ENCODE results near the gene UBASH3A. TPM values are rescaled to one million over a fixed set of nuclear protein-coding genes. Genes with fewer than 3 reads are reported as not detected.

Gene UBASH3A
- polyA plus RNA-seq, 1 of the 3 experiments (the other 2 are of a cell fraction), result not detected

DNA sequence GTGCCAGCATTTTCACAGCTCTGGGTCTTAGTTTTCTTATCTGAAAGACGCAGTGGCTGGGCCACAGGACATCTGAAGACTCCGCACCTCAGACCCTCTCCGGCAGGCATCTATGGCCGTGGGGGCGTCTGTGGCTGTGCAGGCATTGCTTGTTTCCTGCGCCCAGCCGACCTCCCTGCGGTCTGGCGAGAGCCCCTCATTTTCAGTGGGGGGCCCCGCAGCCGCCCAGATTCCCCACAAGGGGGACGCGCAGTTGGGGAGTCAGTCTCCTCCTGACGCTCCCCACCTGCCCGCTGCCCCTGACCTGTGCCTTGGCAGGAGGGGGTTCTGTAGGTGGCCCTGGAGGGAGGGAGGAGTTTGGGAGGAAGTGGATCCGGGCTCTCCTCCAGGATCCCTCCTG lies 33.9 kb upstream of the UBASH3A start:
- TF ChIP-seq NRF1 (IDR thresholded peaks at IDR 0.05; ENCODE audit: low read depth, low read length), result no peak
- no peak for TF ChIP-seq EP300 (IDR thresholded peaks at IDR 0.05; ENCODE audit: borderline replicate concordance in 1 of 2, low read depth in 1 of 2, low read length in 1 of 2)
- TF ChIP-seq, protein P1, sequence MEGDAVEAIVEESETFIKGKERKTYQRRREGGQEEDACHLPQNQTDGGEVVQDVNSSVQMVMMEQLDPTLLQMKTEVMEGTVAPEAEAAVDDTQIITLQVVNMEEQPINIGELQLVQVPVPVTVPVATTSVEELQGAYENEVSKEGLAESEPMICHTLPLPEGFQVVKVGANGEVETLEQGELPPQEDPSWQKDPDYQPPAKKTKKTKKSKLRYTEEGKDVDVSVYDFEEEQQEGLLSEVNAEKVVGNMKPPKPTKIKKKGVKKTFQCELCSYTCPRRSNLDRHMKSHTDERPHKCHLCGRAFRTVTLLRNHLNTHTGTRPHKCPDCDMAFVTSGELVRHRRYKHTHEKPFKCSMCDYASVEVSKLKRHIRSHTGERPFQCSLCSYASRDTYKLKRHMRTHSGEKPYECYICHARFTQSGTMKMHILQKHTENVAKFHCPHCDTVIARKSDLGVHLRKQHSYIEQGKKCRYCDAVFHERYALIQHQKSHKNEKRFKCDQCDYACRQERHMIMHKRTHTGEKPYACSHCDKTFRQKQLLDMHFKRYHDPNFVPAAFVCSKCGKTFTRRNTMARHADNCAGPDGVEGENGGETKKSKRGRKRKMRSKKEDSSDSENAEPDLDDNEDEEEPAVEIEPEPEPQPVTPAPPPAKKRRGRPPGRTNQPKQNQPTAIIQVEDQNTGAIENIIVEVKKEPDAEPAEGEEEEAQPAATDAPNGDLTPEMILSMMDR (IDR thresholded peaks at IDR 0.05), result no peak
- TF ChIP-seq RAD21 (IDR thresholded peaks at IDR 0.05; ENCODE audit: low read length), result no peak
- no peak for TF ChIP-seq JUND (IDR thresholded peaks at IDR 0.05)
- no peak for TF ChIP-seq SMC3 (IDR thresholded peaks at IDR 0.05; ENCODE audit: low read depth, low read length)
- no peak for TF ChIP-seq CHD2 (IDR thresholded peaks at IDR 0.05; ENCODE audit: low read length, partially characterized antibody)
- no peak for TF ChIP-seq MEF2A (IDR thresholded peaks at IDR 0.05; ENCODE audit: borderline replicate concordance, low read depth)
- TF ChIP-seq RXRA (IDR thresholded peaks at IDR 0.05; ENCODE audit: borderline replicate concordance, low read depth), result no peak
- no peak for TF ChIP-seq NFIC (IDR thresholded peaks at IDR 0.05; ENCODE audit: borderline replicate concordance)
- no peak for TF ChIP-seq MXI1 (IDR thresholded peaks at IDR 0.05; ENCODE audit: low read depth, low read length)
- TF ChIP-seq SIN3A (IDR thresholded peaks at IDR 0.05; ENCODE audit: borderline replicate concordance, low read depth, low read length), result no peak
- TF ChIP-seq GABPA (IDR thresholded peaks at IDR 0.05; ENCODE audit: low read depth), result no peak
- TF ChIP-seq, protein P2, sequence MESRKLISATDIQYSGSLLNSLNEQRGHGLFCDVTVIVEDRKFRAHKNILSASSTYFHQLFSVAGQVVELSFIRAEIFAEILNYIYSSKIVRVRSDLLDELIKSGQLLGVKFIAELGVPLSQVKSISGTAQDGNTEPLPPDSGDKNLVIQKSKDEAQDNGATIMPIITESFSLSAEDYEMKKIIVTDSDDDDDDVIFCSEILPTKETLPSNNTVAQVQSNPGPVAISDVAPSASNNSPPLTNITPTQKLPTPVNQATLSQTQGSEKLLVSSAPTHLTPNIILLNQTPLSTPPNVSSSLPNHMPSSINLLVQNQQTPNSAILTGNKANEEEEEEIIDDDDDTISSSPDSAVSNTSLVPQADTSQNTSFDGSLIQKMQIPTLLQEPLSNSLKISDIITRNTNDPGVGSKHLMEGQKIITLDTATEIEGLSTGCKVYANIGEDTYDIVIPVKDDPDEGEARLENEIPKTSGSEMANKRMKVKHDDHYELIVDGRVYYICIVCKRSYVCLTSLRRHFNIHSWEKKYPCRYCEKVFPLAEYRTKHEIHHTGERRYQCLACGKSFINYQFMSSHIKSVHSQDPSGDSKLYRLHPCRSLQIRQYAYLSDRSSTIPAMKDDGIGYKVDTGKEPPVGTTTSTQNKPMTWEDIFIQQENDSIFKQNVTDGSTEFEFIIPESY (IDR thresholded peaks at IDR 0.05; ENCODE audit: borderline replicate concordance, low read depth), result no peak
- no peak for TF ChIP-seq FOSL2 (IDR thresholded peaks at IDR 0.05; ENCODE audit: borderline replicate concordance, low read depth)
- TF ChIP-seq, protein P3, sequence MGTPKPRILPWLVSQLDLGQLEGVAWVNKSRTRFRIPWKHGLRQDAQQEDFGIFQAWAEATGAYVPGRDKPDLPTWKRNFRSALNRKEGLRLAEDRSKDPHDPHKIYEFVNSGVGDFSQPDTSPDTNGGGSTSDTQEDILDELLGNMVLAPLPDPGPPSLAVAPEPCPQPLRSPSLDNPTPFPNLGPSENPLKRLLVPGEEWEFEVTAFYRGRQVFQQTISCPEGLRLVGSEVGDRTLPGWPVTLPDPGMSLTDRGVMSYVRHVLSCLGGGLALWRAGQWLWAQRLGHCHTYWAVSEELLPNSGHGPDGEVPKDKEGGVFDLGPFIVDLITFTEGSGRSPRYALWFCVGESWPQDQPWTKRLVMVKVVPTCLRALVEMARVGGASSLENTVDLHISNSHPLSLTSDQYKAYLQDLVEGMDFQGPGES (IDR thresholded peaks at IDR 0.05; ENCODE audit: low read depth, low read length), result no peak
- TF ChIP-seq POLR2AphosphoS5 (IDR thresholded peaks at IDR 0.05; ENCODE audit: low read depth, low read length), result no peak
- TF ChIP-seq, protein P4, sequence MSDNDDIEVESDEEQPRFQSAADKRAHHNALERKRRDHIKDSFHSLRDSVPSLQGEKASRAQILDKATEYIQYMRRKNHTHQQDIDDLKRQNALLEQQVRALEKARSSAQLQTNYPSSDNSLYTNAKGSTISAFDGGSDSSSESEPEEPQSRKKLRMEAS (IDR thresholded peaks at IDR 0.05; ENCODE audit: low read depth), result no peak
- TF ChIP-seq, protein P5, sequence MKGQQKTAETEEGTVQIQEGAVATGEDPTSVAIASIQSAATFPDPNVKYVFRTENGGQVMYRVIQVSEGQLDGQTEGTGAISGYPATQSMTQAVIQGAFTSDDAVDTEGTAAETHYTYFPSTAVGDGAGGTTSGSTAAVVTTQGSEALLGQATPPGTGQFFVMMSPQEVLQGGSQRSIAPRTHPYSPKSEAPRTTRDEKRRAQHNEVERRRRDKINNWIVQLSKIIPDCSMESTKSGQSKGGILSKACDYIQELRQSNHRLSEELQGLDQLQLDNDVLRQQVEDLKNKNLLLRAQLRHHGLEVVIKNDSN (IDR thresholded peaks at IDR 0.05; ENCODE audit: borderline replicate concordance, low read depth), result no peak
- TF ChIP-seq, protein P6, sequence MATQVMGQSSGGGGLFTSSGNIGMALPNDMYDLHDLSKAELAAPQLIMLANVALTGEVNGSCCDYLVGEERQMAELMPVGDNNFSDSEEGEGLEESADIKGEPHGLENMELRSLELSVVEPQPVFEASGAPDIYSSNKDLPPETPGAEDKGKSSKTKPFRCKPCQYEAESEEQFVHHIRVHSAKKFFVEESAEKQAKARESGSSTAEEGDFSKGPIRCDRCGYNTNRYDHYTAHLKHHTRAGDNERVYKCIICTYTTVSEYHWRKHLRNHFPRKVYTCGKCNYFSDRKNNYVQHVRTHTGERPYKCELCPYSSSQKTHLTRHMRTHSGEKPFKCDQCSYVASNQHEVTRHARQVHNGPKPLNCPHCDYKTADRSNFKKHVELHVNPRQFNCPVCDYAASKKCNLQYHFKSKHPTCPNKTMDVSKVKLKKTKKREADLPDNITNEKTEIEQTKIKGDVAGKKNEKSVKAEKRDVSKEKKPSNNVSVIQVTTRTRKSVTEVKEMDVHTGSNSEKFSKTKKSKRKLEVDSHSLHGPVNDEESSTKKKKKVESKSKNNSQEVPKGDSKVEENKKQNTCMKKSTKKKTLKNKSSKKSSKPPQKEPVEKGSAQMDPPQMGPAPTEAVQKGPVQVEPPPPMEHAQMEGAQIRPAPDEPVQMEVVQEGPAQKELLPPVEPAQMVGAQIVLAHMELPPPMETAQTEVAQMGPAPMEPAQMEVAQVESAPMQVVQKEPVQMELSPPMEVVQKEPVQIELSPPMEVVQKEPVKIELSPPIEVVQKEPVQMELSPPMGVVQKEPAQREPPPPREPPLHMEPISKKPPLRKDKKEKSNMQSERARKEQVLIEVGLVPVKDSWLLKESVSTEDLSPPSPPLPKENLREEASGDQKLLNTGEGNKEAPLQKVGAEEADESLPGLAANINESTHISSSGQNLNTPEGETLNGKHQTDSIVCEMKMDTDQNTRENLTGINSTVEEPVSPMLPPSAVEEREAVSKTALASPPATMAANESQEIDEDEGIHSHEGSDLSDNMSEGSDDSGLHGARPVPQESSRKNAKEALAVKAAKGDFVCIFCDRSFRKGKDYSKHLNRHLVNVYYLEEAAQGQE (IDR thresholded peaks at IDR 0.05; ENCODE audit: low read depth, low read length), result no peak
- Histone ChIP-seq H3K36me3 (replicated peaks in 1 of 2; ENCODE audit: control insufficient read depth in 1 of 2, insufficient read depth in 2 of 2, low read length in 1 of 2) (no peaks in the 10 kb centered on the region), H3K4me3 (ENCODE audit: low read depth in 2 of 2, low read length in 1 of 2) (no peak overlapping the region), H3K79me2 (ENCODE audit: insufficient read depth) (no peaks in the 10 kb centered on the region), H3K27ac (ENCODE audit: low read depth in 2 of 2, low read length in 1 of 2) (no peak overlapping the region), H2AFZ (ENCODE audit: low read depth) (no peak overlapping the region), H3K4me1 (ENCODE audit: control insufficient read depth in 1 of 2, insufficient read depth in 2 of 2, low read depth in 1 of 2, low read length in 1 of 2) (no peaks in the 10 kb centered on the region), H3K27me3 (ENCODE audit: insufficient read depth) (no peaks in the 10 kb centered on the region), H3F3A (replicated peaks; ENCODE audit: insufficient read depth) (no peaks in the 10 kb centered on the region), H3K4me2 (no peak overlapping the region), H3K9me2 (no peaks in the 10 kb centered on the region), H3K9me3 (no peaks in the 10 kb centered on the region), H3K9ac (no peak overlapping the region), H4K20me1 (ENCODE audit: insufficient read depth) (no peaks in the 10 kb centered on the region)
- POLR2A ChIA-PET, result no interaction called here
- 82% methylated on average over 12 of the region's 16 CpGs for WGBS (ENCODE audit: low lambda C conversion rate)
- CTCF ChIA-PET, result interaction anchor here (0.8 kb wide), 1 partner anchor 27 kb away, joined by 3 read pairs; no protein-coding TSS in a partner anchor
- DNase-seq, result no peak
